Superior temporal gyrus (tissue), 1 donor: Measurements from ENCODE around the gene ZBTB24.
"Not testable (repeated sequence)": the region's sequence is repeated elsewhere in the genome, so short reads cannot be mapped to it uniquely, and the experiment has no call there.

ENCODE experiments used
- DNase-seq: peaks from one replicate; pipeline ENCODE4 v3.0.0-alpha.2; 2016; ENCODE audit errors: extremely low spot score

ZBTB24 gene

GRCh38 chr6:109471105-109471810 lies 11.8 kb downstream of the ZBTB24 start:
- no peak for DNase-seq

- DNase-seq: no peak
These were observed 13.3 kb downstream of the ZBTB24 start for GRCh38 chr6:109469591-109470189.

GRCh38 chr6:109467696-109468095 lies 15.3 kb downstream of the ZBTB24 start:
- no peak for DNase-seq

- DNase-seq: no peak
These were observed 16.7 kb downstream of the ZBTB24 start for GRCh38 chr6:109466212-109466923.

- peak; percentile 85 for DNase-seq
These were observed 17.2 kb downstream of the ZBTB24 start for GRCh38 chr6:109465772-109466171.

- no peak for DNase-seq
These were observed 21.1 kb downstream of the ZBTB24 start for GRCh38 chr6:109461733-109462526.

GRCh38 chr6:109461205-109461604 lies 21.8 kb downstream of the ZBTB24 start:
- DNase-seq: not testable (repeated sequence)

GRCh38 chr6:109460161-109460829 lies 22.7 kb downstream of the ZBTB24 start:
- DNase-seq: no peak

- no peak for DNase-seq
These were observed 24.1 kb downstream of the ZBTB24 start for GRCh38 chr6:109458774-109459531.

- no peak for DNase-seq
These were observed 25.4 kb downstream of the ZBTB24 start for GRCh38 chr6:109457562-109457996.

- no peak for DNase-seq
These were observed 26.1 kb downstream of the ZBTB24 start for GRCh38 chr6:109456710-109457561.

GRCh38 chr6:109456111-109456583 lies 26.9 kb downstream of the ZBTB24 start:
- no peak for DNase-seq

GRCh38 chr6:109455437-109456110 lies 27.4 kb downstream of the ZBTB24 start, which contains the start of gene MICAL1:
MICAL1 (minus strand) TSS chr6:109455772; CDS start chr6:109454196, 1,576 bp downstream.
- DNase-seq: no peak

GRCh38 chr6:109454496-109455436 lies 28.3 kb downstream of the ZBTB24 start:
- DNase-seq: peak; percentile 53

GRCh38 chr6:109453594-109454495 lies 29.2 kb downstream of the ZBTB24 start:
- DNase-seq: no peak

- no peak for DNase-seq
These were observed 29.9 kb downstream of the ZBTB24 start for GRCh38 chr6:109453156-109453555.

GRCh38 chr6:109452181-109452580 lies 30.8 kb downstream of the ZBTB24 start:
- no peak for DNase-seq
